ENCODE data around the gene ZNF410.
"Not testable (repeated sequence)": the region's sequence is repeated elsewhere in the genome, so short reads cannot be mapped to it uniquely, and the experiment has no call there.

Gene ZNF410, protein sequence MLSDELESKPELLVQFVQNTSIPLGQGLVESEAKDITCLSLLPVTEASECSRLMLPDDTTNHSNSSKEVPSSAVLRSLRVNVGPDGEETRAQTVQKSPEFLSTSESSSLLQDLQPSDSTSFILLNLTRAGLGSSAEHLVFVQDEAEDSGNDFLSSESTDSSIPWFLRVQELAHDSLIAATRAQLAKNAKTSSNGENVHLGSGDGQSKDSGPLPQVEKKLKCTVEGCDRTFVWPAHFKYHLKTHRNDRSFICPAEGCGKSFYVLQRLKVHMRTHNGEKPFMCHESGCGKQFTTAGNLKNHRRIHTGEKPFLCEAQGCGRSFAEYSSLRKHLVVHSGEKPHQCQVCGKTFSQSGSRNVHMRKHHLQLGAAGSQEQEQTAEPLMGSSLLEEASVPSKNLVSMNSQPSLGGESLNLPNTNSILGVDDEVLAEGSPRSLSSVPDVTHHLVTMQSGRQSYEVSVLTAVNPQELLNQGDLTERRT

GRCh38 chr14:73886449-73887317 lies at the start of gene ZNF410:
Gene ZNF410, plus strand, starts transcription at chr14:73886859. Its CDS starts 5,317 bp downstream, at chr14:73892176.
- DNase-seq: peak; percentile 74

DNA sequence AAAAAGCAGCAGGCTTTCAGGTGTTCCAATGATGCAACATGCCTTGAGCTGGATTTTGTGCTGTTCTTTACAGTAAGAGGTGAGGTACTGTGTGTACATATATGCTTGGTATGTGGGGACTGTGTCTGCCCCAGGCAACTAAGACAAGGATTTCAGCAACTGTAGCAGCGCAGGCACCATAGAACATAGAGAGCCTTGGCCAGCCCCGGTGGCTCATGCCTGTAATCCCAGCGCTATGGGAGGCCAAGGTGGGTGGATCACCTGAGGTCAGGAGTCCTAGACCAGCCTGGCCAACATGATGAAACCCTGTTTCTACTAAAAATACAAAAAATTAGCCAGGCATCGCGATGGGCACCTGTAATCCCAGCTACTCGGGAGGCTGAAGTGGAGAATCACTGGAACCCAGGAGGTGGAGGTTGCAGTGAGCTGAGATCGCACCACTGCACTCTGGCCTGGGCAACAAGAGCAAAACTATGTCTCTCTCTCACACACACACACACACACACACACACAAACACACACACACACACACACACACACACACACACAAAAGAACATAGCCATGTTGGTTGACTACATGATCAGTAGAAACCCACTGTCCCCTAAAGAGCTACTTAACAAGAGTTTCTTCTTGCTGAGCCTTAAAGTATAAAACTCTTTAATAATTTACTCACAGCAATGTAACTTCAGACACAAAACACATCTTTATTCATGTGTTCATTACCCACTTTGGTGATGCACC lies 48.2 kb upstream of the ZNF410 start:
- DNase-seq: not testable (repeated sequence)

GRCh38 chr14:73842201-73842600 lies 44.5 kb upstream of the ZNF410 start:
- no peak for DNase-seq

GRCh38 chr14:73842851-73843250 lies 43.8 kb upstream of the ZNF410 start:
- no peak for DNase-seq

- no peak for DNase-seq
Observed at GRCh38 chr14:73843296-73843695, 43.4 kb upstream of the ZNF410 start.

GRCh38 chr14:73846947-73847346 lies 39.7 kb upstream of the ZNF410 start:
- no peak for DNase-seq

- no peak for DNase-seq
Observed at GRCh38 chr14:73851000-73851399, 35.7 kb upstream of the ZNF410 start.

- DNase-seq: peak; percentile 78
Observed at GRCh38 chr14:73851567-73852382, 34.9 kb upstream of the ZNF410 start, which contains the start of gene PTGR2. Gene PTGR2, plus strand, starts transcription at chr14:73851831. Its CDS starts 7,032 bp downstream, at chr14:73858863.

DNA sequence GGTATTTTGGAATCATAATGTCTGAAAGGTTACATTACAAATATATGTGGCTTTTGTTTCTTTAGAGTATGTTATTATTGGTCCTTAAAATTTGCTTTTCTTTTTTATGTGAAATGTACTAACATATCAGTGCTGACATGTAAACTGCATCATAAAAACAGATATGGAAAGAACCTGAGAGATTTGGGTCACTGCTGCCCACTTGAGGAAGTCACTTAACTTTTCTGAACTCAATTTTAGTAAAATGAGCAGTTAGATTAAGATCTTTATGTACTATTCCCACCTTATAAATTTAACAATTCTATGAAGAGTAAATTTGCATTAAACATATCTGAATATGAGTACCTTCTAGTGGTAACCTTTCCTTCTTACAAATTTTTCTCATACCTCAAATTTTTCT lies 27.5 kb upstream of the ZNF410 start:
- no peak for DNase-seq

- DNase-seq: no peak
Observed at GRCh38 chr14:73861073-73861472, 25.6 kb upstream of the ZNF410 start.

- no peak for DNase-seq
Observed at GRCh38 chr14:73862480-73862879, 24.2 kb upstream of the ZNF410 start.

- no peak for DNase-seq
Observed at GRCh38 chr14:73863209-73863608, 23.4 kb upstream of the ZNF410 start.

DNA sequence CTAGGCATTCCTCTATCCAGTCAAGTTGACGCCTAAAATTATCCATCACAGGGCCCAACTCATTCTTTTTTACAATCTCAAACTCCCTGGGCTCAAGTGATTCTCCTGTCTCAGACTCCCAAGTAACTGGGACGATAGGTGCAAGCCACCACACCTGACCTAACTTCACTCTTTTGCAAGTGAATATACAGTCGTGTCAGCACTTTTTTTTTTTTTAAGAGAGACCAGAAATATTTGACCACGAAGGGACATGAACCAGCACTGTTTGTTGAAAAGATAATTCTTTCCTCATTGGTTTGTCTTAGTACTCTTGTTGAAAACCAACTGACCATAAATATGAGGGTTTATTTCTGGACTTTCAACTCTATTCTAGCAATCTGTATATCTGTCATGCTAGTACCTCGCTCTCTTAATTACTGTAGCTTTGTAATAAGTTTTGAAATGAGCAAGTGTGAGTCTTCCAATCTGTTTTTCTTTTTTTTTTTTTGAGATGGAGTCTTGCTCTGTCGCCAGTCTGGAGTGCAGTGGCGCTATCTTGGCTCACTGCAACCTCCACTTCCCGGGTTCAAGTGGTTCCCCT lies 21.0 kb upstream of the ZNF410 start:
- no peak for DNase-seq

DNA sequence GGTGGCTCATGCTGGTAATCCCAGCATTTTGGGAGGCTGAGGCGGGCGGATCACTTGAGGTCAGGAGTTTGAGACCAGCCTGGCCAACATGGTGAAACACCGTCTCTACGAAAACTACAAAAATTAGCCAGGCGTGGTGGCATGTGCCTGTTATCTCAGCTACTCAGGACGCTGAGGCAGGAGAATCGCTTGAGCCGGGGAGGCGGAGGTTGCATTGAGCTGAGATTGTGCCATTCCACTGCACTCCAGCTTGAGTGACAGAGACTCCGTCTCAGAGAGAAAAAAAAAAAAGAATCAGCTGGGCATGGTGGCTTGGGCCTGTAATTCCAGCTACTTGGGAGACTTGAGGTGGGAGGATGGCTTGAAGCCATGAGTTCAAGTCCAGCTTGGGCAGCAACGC lies 16.9 kb upstream of the ZNF410 start:
- not testable (repeated sequence) for DNase-seq

DNA sequence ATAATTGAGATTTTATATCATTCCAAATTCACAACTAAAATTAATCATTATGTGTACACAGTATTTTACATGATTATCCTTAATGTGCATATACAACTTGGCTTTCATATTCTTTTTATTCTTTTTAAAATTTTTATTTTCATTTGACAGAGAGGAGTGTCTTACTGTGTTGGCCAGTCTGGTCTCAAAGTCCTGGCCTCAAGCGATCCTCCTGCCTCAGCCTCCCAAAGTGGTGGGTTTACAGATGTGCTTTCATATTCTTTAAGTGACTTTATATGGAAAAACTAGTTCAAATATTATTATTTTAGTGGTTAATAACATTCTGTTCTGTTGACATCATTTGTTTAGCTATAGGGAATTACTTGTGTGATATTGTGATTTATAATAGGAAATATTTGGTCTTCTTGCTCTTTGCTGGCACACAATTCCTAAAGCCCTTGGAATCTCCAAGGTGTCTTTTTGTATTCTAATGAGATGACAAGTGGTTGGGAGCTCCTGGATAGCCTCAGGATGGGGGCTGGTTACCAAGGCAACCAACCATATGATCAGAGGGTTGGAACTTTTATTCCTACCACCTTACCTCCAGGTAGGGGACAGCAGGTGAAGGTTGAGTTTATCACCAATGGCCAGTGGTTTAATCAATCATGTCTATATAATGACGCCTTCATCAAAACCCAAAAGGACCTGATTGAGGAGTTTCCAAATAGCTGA lies 16.0 kb upstream of the ZNF410 start:
- DNase-seq: no peak

- no peak for DNase-seq
Observed at GRCh38 chr14:73873660-73874059, 13.0 kb upstream of the ZNF410 start.

GRCh38 chr14:73877790-73878189 lies 8.9 kb upstream of the ZNF410 start:
- DNase-seq: no peak

DNA sequence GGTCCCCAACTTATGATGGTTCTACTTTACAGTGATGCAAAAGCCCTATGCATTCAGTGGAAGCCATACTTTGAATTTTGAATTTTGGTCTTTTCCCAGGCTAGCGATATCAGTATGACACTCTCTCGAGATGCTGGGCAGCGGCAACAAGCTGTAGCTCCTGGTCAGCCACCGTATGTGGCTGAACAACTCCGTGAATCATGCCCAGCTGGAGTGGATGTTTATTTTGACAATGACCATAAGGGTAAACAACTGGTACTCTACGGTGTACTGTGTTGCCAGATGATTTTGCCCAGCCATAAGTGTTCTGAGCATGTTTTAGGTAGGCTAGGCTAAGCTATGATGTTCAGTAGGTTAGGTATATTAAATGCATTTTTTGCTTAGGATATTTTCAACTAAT lies 8.2 kb upstream of the ZNF410 start:
- no peak for DNase-seq

GRCh38 chr14:73879027-73879426 lies 7.6 kb upstream of the ZNF410 start:
- no peak for DNase-seq

DNA sequence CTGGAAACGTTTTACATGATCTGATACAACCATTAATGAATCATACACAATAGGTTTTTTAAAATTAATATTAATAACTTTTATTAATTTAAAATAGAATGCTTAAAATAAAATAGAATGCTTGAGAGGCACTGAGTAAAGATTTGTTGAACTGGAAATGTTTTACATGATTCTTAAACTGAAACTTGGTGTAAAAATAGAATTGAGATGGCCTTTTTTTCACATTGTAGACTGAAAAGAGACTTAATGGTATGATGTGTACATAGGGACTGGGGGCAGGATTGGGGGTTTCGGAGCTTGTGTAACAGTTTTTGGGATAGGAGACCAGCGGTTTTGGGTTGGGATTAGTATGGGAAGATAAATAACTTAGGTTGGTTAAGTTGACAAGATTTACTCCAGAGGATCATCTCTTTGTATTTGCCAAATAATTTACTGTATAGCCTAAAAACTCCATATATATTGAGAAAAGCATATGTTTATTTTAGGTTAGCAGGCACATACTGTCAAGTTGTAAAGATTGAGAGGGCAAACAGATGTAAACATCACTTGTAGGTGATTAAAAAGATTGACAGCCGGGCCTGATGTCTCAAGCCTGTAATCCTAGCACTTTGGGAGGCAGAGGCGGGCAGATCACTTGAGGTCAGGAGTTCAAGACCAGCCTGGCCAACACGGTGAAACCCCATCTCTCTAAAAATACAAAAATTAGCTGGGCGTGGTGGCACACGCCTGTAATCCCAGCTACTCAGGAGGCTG lies 2.0 kb upstream of the ZNF410 start:
- no peak for DNase-seq

All from activated effector memory CD4-positive, alpha-beta T cell treated with Interleukin-2 at 50 U/mL for 16 hours (primary cell).